HCT116 (cell line): Measurements from ENCODE around the gene CIAO2A. TPM values are rescaled to one million over a fixed set of nuclear protein-coding genes. Genes with fewer than 3 reads are reported as not detected.

Source experiments
- ATAC-seq: fragments of 200-7000 bp; cut with Tn5 transposase; 2 replicates; pipeline ENCODE4 v1.9.1; 2020; ENCODE audit warnings: mild to moderate bottlenecking, moderate library complexity
- BruUV-seq: library from RNA; stranded (reverse); fragments of 400-500 nt; replicated peaks from 2 replicates; lab custom pipeline; 2021; lab: Mats Ljungman, UMichigan
- CTCF ChIA-PET: fragments of 300-600 bp; sonication (Branson Sonifier 250); formaldehyde crosslinking; loops from one replicate; lab custom pipeline; 2021; ENCODE audit warnings: antibody characterized with exemption; lab: Charles Lee
- POLR2A ChIA-PET: fragments of 300-600, 350-600 bp; sonication (Branson Sonifier 250); formaldehyde crosslinking; loops from one replicate; lab custom pipeline; 2021; ENCODE audit warnings: antibody characterized with exemption; lab: Charles Lee
- RAD21 ChIA-PET, 2 experiments: fragments of 300-600 bp; sonication (Branson Sonifier 250); formaldehyde crosslinking; loops; one replicate each; lab custom pipeline; 2023; ENCODE audit warnings: low total read pairs in 2 of 2; ENCODE audit not compliant: uncharacterized antibody in 2 of 2, unreplicated experiment in 2 of 2, low non-redundant PET in 1 of 2; lab: Charles Lee
- DNase-seq: peaks from one replicate; pipeline ENCODE4 v3.0.0-alpha.2; 2010; ENCODE audit warnings: low read depth, low spot score
- H2AFZ ChIP-seq: fragments of 200-600 bp; shearing (Covaris generic), sonication (generic); 2 replicates; pipeline ENCODE4 v1.6.1; 2017; ENCODE audit warnings: low read depth, mixed run types, mixed read lengths, antibody characterized with exemption, low read length; ENCODE audit not compliant: poor library complexity, severe bottlenecking
- H3K27ac ChIP-seq: 2 replicates; pipeline ENCODE4 v1.5.1; 2012; ENCODE audit warnings: low read depth, low read length
- H3K27me3 ChIP-seq: fragments of 200-600 bp; sonication (generic); 2 replicates; pipeline ENCODE4 v1.6.1; 2016; ENCODE audit warnings: mixed run types, low read length, mixed read lengths; ENCODE audit not compliant: insufficient read depth
- H3K36me3 ChIP-seq, 2 experiments: fragments of 200-500 bp in 1 of 2; fragments of 200-600 bp in 1 of 2; sonication (Bioruptor generic) in 1 of 2; sonication (generic) in 1 of 2; 2 replicates each; pipeline versions ENCODE4 v1.5.1 to v1.6.1; 2014 to 2016; ENCODE audit warnings: low read length in 2 of 2, inconsistent platforms in 1 of 2, mixed read lengths in 1 of 2, mixed run types in 1 of 2; ENCODE audit not compliant: insufficient read depth in 2 of 2, control insufficient read depth in 1 of 2
- H3K4me1 ChIP-seq, 2 experiments: fragments of 200-600 bp in 1 of 2; sonication (generic) in 1 of 2; 2 replicates each; pipeline versions ENCODE4 v1.5.1 to v1.6.1; 2012 to 2017; ENCODE audit warnings: low read length in 2 of 2, inconsistent platforms in 1 of 2, mild to moderate bottlenecking in 1 of 2, mixed read lengths in 1 of 2, mixed run types in 1 of 2, moderate library complexity in 1 of 2; ENCODE audit not compliant: insufficient read depth in 2 of 2, control insufficient read depth in 1 of 2
- H3K4me2 ChIP-seq: fragments of 200-600 bp; sonication (generic); 2 replicates; pipeline ENCODE4 v1.6.1; 2017; ENCODE audit warnings: mixed run types, low read length, mixed read lengths
- H3K4me3 ChIP-seq, 2 experiments: fragments of 200-600 bp in 1 of 2; sonication (generic) in 1 of 2; replicated peaks in 1 of 2; 2 replicates each; pipeline ENCODE4 v1.5.1; 2011 to 2016; ENCODE audit warnings: low read length in 2 of 2, control low read depth in 1 of 2, low read depth in 1 of 2, mild to moderate bottlenecking in 1 of 2, mixed read lengths in 1 of 2, mixed run types in 1 of 2
- H3K79me2 ChIP-seq: fragments of 200-600 bp; sonication (generic); 2 replicates; pipeline ENCODE4 v1.6.1; 2017; ENCODE audit warnings: mild to moderate bottlenecking, mixed run types, low read length, moderate library complexity, mixed read lengths; ENCODE audit not compliant: insufficient read depth
- H3K9ac ChIP-seq: fragments of 200-600 bp; sonication (generic); 2 replicates; pipeline ENCODE4 v1.6.1; 2016; ENCODE audit warnings: low read length, mixed read lengths
- H3K9me2 ChIP-seq: fragments of 200-600 bp; sonication (generic), shearing (Covaris generic); 2 replicates; pipeline ENCODE4 v1.6.1; 2017; ENCODE audit warnings: mixed run types, mild to moderate bottlenecking, moderate library complexity; ENCODE audit not compliant: insufficient read depth
- H3K9me3 ChIP-seq, 2 experiments: fragments of 200-500 bp in 1 of 2; fragments of 200-600 bp in 1 of 2; sonication (Bioruptor generic) in 1 of 2; sonication (generic) in 1 of 2; 2 replicates each; pipeline ENCODE4 v1.6.1; 2014 to 2017; ENCODE audit warnings: low read length in 2 of 2, mixed read lengths in 2 of 2, inconsistent platforms in 1 of 2, low read depth in 1 of 2, mild to moderate bottlenecking in 1 of 2, mixed run types in 1 of 2, moderate library complexity in 1 of 2; ENCODE audit not compliant: control insufficient read depth in 1 of 2, insufficient read depth in 1 of 2
- H4K20me1 ChIP-seq: fragments of 200-600 bp; sonication (generic), shearing (Covaris generic); 2 replicates; pipeline ENCODE4 v1.6.1; 2017; ENCODE audit warnings: mixed run types, mild to moderate bottlenecking, moderate library complexity; ENCODE audit not compliant: insufficient read depth
- ATF3 ChIP-seq: IDR thresholded peaks from 2 replicates; pipeline ENCODE4 v1.6.1; 2012
- CTCF ChIP-seq, 3 experiments: fragments of 200-600 bp in 1 of 3; sonication (generic) in 1 of 3; IDR thresholded peaks in 2 of 3; conservative IDR thresholded peaks in 1 of 3; 2 replicates each; pipeline ENCODE4 v1.5.1; 2012 to 2017; ENCODE audit warnings: low read depth in 2 of 3, low read length in 2 of 3, antibody characterized with exemption in 1 of 3, borderline replicate concordance in 1 of 3, control low read depth in 1 of 3, mild to moderate bottlenecking in 1 of 3, mixed read lengths in 1 of 3, mixed run types in 1 of 3, moderate library complexity in 1 of 3; ENCODE audit not compliant: insufficient read depth in 1 of 3
- EGR1 ChIP-seq: IDR thresholded peaks from 2 replicates; pipeline ENCODE4 v1.6.1; 2012; ENCODE audit warnings: low read depth
- ELF1 ChIP-seq: IDR thresholded peaks from 2 replicates; pipeline ENCODE4 v1.6.1; 2012; ENCODE audit warnings: low read depth, borderline replicate concordance
- EZH2phosphoT487 ChIP-seq: fragments of 200-600 bp; IDR thresholded peaks from 2 replicates; pipeline ENCODE4 v1.6.1; 2018; ENCODE audit warnings: antibody characterized with exemption, borderline replicate concordance
- REST ChIP-seq: IDR thresholded peaks from 2 replicates; pipeline ENCODE4 v1.6.1; 2012; ENCODE audit warnings: low read depth
- SRF ChIP-seq: IDR thresholded peaks from 2 replicates; pipeline ENCODE4 v1.6.1; 2012; ENCODE audit warnings: low read depth
- TCF7L2 ChIP-seq: IDR thresholded peaks from 2 replicates; pipeline ENCODE4 v1.7.0; 2011; ENCODE audit warnings: borderline replicate concordance, inconsistent platforms; ENCODE audit not compliant: insufficient read depth, insufficient read length; ENCODE audit errors: extremely low read depth
- ZBTB33 ChIP-seq: IDR thresholded peaks from 2 replicates; pipeline ENCODE4 v1.6.1; 2011; ENCODE audit warnings: mild to moderate bottlenecking, low read length, moderate library complexity; ENCODE audit not compliant: insufficient replicate concordance; ENCODE audit errors: extremely low read depth
- ZFX ChIP-seq: fragments of 450-650 bp; IDR thresholded peaks from 2 replicates; pipeline ENCODE4 v1.6.1; 2017
- ZNF274 ChIP-seq: fragments of 200-500 bp; sonication (Bioruptor generic); IDR thresholded peaks from 2 replicates; pipeline ENCODE4 v1.6.1; 2014; ENCODE audit warnings: mild to moderate bottlenecking, low read depth, low read length, inconsistent platforms
- intact Hi-C: fragments of 100-400 bp; cut with micrococcal nuclease; formaldehyde crosslinking; loops from 2 replicates; pipeline ENCODE4 v1.10.0; 2022
- total RNA-seq: library from RNA; stranded (reverse); gene quantifications from one replicate; pipeline ENCODE4 v1.2.1, GENCODE V29; 2021; ENCODE audit not compliant: unreplicated experiment

CIAO2A gene
- total RNA-seq, 1 experiment from 2014 or later: 69.3 TPM

DNA sequence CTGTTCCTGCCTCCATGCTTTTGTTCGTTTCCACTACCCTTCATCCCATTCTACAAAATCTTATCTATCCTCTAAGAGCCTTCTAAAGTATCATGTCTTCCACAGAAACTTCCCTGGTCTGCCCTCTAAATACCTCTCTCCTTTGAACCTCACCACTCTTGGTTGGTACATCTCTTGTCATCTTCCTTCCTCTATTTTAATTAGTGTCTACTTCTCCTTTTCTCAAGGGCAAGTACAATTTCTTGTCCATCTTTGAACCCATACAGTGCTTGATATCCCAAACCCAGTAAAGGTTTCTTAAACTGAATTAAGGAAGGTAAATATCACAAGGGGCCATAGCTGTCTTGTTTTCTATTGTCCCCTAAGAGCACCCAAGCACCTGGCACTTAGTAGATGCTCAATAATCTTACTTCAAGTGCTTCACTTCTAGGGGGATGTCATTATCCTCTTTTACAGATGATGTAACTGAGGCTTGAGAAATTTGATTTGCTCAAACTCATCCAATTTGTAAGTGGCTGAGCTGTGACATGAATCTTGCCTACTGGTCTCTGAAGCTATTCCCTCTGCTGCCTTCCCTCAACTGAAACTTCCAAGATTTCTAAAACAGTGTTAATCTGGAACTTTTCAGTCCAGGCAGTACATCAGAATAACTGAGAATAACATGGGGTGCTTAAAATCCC is 44.7 kb downstream of the CIAO2A start:
- Histone ChIP-seq H3K9me2 (no peaks in the 10 kb centered on the region), H3K9me3 (no peaks in the 10 kb centered on the region), H4K20me1 (no peaks in the 10 kb centered on the region), H3K36me3 (no peaks in the 10 kb centered on the region), H2AFZ (no peak overlapping the region), H3K27me3 (no peaks in the 10 kb centered on the region), H3K4me1 (peaks cover 5 to 14% of the 10 kb centered on the region in 2 experiments; a peak in 2 of 4 replicates), H3K9ac (no peak overlapping the region), H3K79me2 (no peaks in the 10 kb centered on the region), H3K27ac (no peak overlapping the region), H3K4me3 (no peak overlapping the region), H3K4me2 (no peak overlapping the region)
- no peak for DNase-seq
- CTCF ChIA-PET: no interaction called here
- POLR2A ChIA-PET: no interaction called here
- RAD21 ChIA-PET: no interaction called here
- intact Hi-C loops: loop anchor here (5.0 to 10.0 kb wide), 2 partner anchors 134 to 297 kb away; no protein-coding TSS in a partner anchor
- no peak for ATAC-seq
- BruUV-seq: no TSS peak
- TF ChIP-seq EZH2phosphoT487: no peak
- TF ChIP-seq ZNF274: no peak
- TF ChIP-seq ZFX: no peak
- no peak for TF ChIP-seq ZBTB33
- TF ChIP-seq SRF: no peak
- TF ChIP-seq ELF1: no peak
- no peak for TF ChIP-seq CTCF (IDR thresholded peaks at IDR 0.05 in 2 of 3, conservative IDR thresholded peaks at IDR 0.05 in 1 of 3; ENCODE audit: borderline replicate concordance in 1 of 3, insufficient read depth in 1 of 3, low read depth in 2 of 3, low read length in 2 of 3)
- no peak for TF ChIP-seq REST
- no peak for TF ChIP-seq ATF3
- no peak for TF ChIP-seq TCF7L2
- TF ChIP-seq EGR1: no peak
- TF ChIP-seq, all 23 proteins: peak for 0
